ENCODE data around the gene LIPM.

Gene LIPM

DNA sequence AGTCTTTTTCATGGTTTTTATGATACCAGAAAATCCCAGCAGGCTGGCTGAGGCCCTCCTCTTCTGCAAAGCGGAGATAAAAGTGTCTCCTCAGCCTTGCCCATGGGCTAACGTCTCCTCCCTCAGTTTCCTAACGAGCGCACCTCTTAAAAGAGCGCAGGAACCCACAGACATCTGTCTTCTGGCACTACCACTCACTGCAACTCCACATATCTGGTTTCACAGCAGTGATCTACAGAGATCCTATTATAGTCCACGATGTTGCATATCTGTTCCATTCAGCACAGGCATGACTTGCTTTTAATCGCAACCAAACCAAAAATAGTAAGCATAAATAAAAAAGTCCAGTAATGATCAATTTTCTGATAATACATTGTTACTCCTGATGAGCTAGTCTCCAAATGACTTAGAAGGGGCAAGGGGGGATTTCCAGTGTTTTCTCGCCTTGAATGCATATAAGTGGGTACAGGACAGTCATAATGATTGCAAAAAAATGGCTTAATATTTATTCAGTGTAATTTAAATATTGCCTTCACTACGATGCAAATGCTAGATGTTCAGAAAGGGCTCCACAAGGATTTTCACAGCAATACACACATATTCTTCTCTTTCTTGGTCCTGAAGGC lies 28.2 kb downstream of the LIPM start:
- no peaks in the 10 kb centered on the region for H4K20me1 ChIP-seq (ENCODE audit: insufficient read depth, low read length)
- no peak overlapping the region for H2AFZ ChIP-seq (ENCODE audit: low read length)

GRCh38 chr10:88831709-88832108 lies 29.2 kb downstream of the LIPM start:
- Histone ChIP-seq H3K9ac (ENCODE audit: low read length) (no peak overlapping the region), H3K9me3 (replicated peaks; ENCODE audit: insufficient read depth, low read length) (no peaks in the 10 kb centered on the region), H3K79me2 (ENCODE audit: low read length) (no peaks in the 10 kb centered on the region), H3K4me2 (ENCODE audit: low read depth, low read length) (no peak overlapping the region), H3K9me2 (replicated peaks; ENCODE audit: insufficient read depth, low read length) (no peaks in the 10 kb centered on the region), H3F3A (ENCODE audit: insufficient read depth, low read length) (no peaks in the 10 kb centered on the region), H4K20me1 (ENCODE audit: insufficient read depth, low read length) (no peaks in the 10 kb centered on the region), H3K27me3 (replicated peaks; ENCODE audit: insufficient read depth, low read length) (no peaks in the 10 kb centered on the region), H3K4me1 (ENCODE audit: low read length) (no peaks in the 10 kb centered on the region), H2AFZ (ENCODE audit: low read length) (no peak overlapping the region), H3K27ac (ENCODE audit: low read length) (no peak overlapping the region), H3K4me3 (ENCODE audit: low read length) (no peak overlapping the region), H3K36me3 (replicated peaks; ENCODE audit: insufficient read depth, low read length) (no peaks in the 10 kb centered on the region)
- DNase-seq, result no peak
- TF ChIP-seq CTCF (IDR thresholded peaks at IDR 0.05; ENCODE audit: low read length) (no peak), EZH2 (optimal IDR thresholded peaks at IDR 0.05; ENCODE audit: low read depth, low read length) (no peak), EZH2phosphoT487 (IDR thresholded peaks at IDR 0.05; ENCODE audit: low read length) (no peak)

More for the DNA sequence above, 28.2 kb downstream of the LIPM start:
- Histone ChIP-seq H3K27me3 (replicated peaks; ENCODE audit: insufficient read depth, low read length) (no peaks in the 10 kb centered on the region), H3K9ac (ENCODE audit: low read length) (no peak overlapping the region), H3K79me2 (ENCODE audit: low read length) (no peaks in the 10 kb centered on the region), H3K36me3 (replicated peaks; ENCODE audit: insufficient read depth, low read length) (no peaks in the 10 kb centered on the region), H3K4me3 (ENCODE audit: low read length) (no peak overlapping the region), H3K4me1 (ENCODE audit: low read length) (no peaks in the 10 kb centered on the region), H3K9me2 (replicated peaks; ENCODE audit: insufficient read depth, low read length) (no peaks in the 10 kb centered on the region), H3K4me2 (ENCODE audit: low read depth, low read length) (no peak overlapping the region), H3F3A (ENCODE audit: insufficient read depth, low read length) (no peaks in the 10 kb centered on the region), H3K27ac (ENCODE audit: low read length) (no peak overlapping the region), H3K9me3 (replicated peaks; ENCODE audit: insufficient read depth, low read length) (no peaks in the 10 kb centered on the region)
- DNase-seq, result no peak
- TF ChIP-seq EZH2phosphoT487 (IDR thresholded peaks at IDR 0.05; ENCODE audit: low read length), result no peak
- TF ChIP-seq EZH2 (optimal IDR thresholded peaks at IDR 0.05; ENCODE audit: low read depth, low read length), result no peak
- TF ChIP-seq CTCF (IDR thresholded peaks at IDR 0.05; ENCODE audit: low read length), result no peak

- DNase-seq, result no peak
- Histone ChIP-seq H3K4me1 (ENCODE audit: low read length) (no peaks in the 10 kb centered on the region), H3K9me3 (replicated peaks; ENCODE audit: insufficient read depth, low read length) (no peaks in the 10 kb centered on the region), H3K9ac (ENCODE audit: low read length) (no peak overlapping the region), H3K9me2 (replicated peaks; ENCODE audit: insufficient read depth, low read length) (no peaks in the 10 kb centered on the region), H3K36me3 (replicated peaks; ENCODE audit: insufficient read depth, low read length) (no peaks in the 10 kb centered on the region), H3K79me2 (ENCODE audit: low read length) (no peaks in the 10 kb centered on the region), H3K4me3 (ENCODE audit: low read length) (no peak overlapping the region), H3F3A (ENCODE audit: insufficient read depth, low read length) (no peaks in the 10 kb centered on the region), H3K27me3 (replicated peaks; ENCODE audit: insufficient read depth, low read length) (no peaks in the 10 kb centered on the region), H3K27ac (ENCODE audit: low read length) (no peak overlapping the region), H4K20me1 (ENCODE audit: insufficient read depth, low read length) (no peaks in the 10 kb centered on the region), H3K4me2 (ENCODE audit: low read depth, low read length) (no peak overlapping the region), H2AFZ (ENCODE audit: low read length) (no peak overlapping the region)
- TF ChIP-seq CTCF (IDR thresholded peaks at IDR 0.05; ENCODE audit: low read length) (no peak), EZH2phosphoT487 (IDR thresholded peaks at IDR 0.05; ENCODE audit: low read length) (no peak), EZH2 (optimal IDR thresholded peaks at IDR 0.05; ENCODE audit: low read depth, low read length) (no peak)
These were observed 29.8 kb downstream of the LIPM start for GRCh38 chr10:88832376-88832775.
